Activated CD8-positive, alpha-beta T cell treated with anti-CD3 and anti-CD28 coated beads for 36 hours (primary cell): ENCODE data around the gene FES. TPM values are rescaled to one million over a fixed set of nuclear protein-coding genes. Genes with fewer than 3 reads are reported as not detected.

Source experiments
- ATAC-seq: fragments of 200-7000 bp; cut with Tn5 transposase; one replicate; pipeline ENCODE4 v1.10.0; 2021; ENCODE audit warnings: mild to moderate bottlenecking, moderate library complexity
- CTCF ChIA-PET: fragments of 350-600 bp; sonication (Branson Sonifier 250); formaldehyde crosslinking; loops from one replicate; lab custom pipeline; 2021; ENCODE audit warnings: antibody characterized with exemption; lab: Charles Lee
- POLR2A ChIA-PET: fragments of 350-600 bp; sonication (Branson Sonifier 250); formaldehyde crosslinking; loops from one replicate; lab custom pipeline; 2021; ENCODE audit warnings: antibody characterized with exemption; lab: Charles Lee
- DNase-seq: peaks from one replicate; pipeline ENCODE4 v3.0.0-alpha.2; 2020
- H3K27ac Mint-ChIP-seq: one replicate; pipeline ENCODE4 v1.8.0; 2021; ENCODE audit warnings: mild to moderate bottlenecking, mixed read lengths
- H3K27me3 Mint-ChIP-seq: one replicate; pipeline ENCODE4 v1.8.0; 2021; ENCODE audit warnings: mixed read lengths
- H3K36me3 Mint-ChIP-seq: one replicate; pipeline ENCODE4 v1.8.0; 2021; ENCODE audit warnings: low read depth, mixed read lengths
- H3K4me1 Mint-ChIP-seq: one replicate; pipeline ENCODE4 v1.8.0; 2021; ENCODE audit warnings: low read depth, mixed read lengths
- H3K4me3 Mint-ChIP-seq: one replicate; pipeline ENCODE4 v1.8.0; 2021; ENCODE audit warnings: mild to moderate bottlenecking, moderate library complexity, mixed read lengths
- H3K9me3 Mint-ChIP-seq: one replicate; pipeline ENCODE4 v1.8.0; 2021; ENCODE audit warnings: mixed read lengths
- intact Hi-C: fragments of 100-400 bp; cut with micrococcal nuclease; formaldehyde crosslinking; loops from one replicate; pipeline ENCODE4 v1.10.0; 2022
- total RNA-seq, 2 experiments: library from RNA; stranded (reverse); gene quantifications; one replicate each; pipeline ENCODE4 v1.2.3, GENCODE V29; 2021
- TF ChIP-seq, protein P1 (sequence below): fragments of 200-600 bp; IDR thresholded peaks from one replicate; pipeline ENCODE4 v1.8.0; 2022; ENCODE audit warnings: antibody characterized with exemption, mild to moderate bottlenecking

Gene FES
- total RNA-seq, 2 experiments from 2014 or later: 4.1 to 4.6 TPM

DNA sequence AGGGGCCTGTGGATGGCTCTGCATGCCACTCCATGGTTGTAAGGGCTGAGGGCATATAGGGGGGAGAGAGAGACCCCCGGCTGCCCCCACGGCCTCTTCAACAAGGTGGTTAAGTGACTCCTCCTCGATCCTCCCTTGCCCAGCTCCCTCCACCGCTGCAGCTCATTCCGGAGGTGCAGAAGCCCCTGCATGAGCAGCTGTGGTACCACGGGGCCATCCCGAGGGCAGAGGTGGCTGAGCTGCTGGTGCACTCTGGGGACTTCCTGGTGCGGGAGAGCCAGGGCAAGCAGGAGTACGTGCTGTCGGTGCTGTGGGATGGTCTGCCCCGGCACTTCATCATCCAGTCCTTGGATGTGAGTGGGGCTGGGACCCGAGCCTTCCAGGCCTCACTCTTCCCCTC, 6.5 kb downstream of the FES start:
- TF ChIP-seq, protein P1, sequence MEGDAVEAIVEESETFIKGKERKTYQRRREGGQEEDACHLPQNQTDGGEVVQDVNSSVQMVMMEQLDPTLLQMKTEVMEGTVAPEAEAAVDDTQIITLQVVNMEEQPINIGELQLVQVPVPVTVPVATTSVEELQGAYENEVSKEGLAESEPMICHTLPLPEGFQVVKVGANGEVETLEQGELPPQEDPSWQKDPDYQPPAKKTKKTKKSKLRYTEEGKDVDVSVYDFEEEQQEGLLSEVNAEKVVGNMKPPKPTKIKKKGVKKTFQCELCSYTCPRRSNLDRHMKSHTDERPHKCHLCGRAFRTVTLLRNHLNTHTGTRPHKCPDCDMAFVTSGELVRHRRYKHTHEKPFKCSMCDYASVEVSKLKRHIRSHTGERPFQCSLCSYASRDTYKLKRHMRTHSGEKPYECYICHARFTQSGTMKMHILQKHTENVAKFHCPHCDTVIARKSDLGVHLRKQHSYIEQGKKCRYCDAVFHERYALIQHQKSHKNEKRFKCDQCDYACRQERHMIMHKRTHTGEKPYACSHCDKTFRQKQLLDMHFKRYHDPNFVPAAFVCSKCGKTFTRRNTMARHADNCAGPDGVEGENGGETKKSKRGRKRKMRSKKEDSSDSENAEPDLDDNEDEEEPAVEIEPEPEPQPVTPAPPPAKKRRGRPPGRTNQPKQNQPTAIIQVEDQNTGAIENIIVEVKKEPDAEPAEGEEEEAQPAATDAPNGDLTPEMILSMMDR: no peak
- ChIA-PET POLR2A (no interaction called here), CTCF (interaction anchor here (0.9 kb wide), 1 partner anchor 66 kb away, joined by 3 read pairs; no protein-coding TSS in a partner anchor)
- peaks cover 5% of the 10 kb centered on the region for H3K27me3 Mint-ChIP-seq
- H3K27ac Mint-ChIP-seq: no peak overlapping the region
- DNase-seq (no peak), ATAC-seq (no peak)
- peaks cover 4% of the 10 kb centered on the region for H3K4me1 Mint-ChIP-seq
- no peaks in the 10 kb centered on the region for H3K9me3 Mint-ChIP-seq
- H3K36me3 Mint-ChIP-seq: no peaks in the 10 kb centered on the region
- H3K4me3 Mint-ChIP-seq: no peak overlapping the region
- intact Hi-C loops: no loop called here

DNA sequence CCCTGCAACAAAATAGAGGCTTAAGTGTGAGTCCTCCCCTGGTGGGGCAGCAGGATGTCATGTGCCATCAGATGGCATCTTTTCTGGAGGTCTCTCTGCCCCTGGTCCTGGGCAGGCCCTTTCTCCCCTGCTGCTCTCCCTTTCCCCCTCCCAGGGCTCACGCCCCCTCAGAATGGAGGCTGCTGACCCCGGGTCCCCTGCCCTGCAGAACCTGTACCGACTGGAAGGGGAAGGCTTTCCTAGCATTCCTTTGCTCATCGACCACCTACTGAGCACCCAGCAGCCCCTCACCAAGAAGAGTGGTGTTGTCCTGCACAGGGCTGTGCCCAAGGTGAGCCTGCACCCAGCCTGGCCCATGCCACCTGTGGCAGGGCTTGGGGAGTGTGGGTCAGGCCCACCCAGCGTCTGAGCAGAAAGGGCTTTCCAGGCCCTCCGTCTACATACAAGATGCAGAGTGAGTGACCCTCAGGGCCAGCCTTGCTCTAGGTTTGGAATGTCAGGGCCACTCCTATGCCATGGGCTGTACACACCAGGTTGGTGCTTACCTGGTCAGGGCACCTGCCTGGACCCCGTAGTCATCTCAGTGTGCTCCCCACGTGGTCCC, 7.1 kb downstream of the FES start:
- POLR2A ChIA-PET: no interaction called here
- no peaks in the 10 kb centered on the region for H3K36me3 Mint-ChIP-seq
- intact Hi-C loops: no loop called here
- H3K4me3 Mint-ChIP-seq: no peak overlapping the region
- ATAC-seq: no peak
- peaks cover 5% of the 10 kb centered on the region for H3K27me3 Mint-ChIP-seq
- no peak overlapping the region for H3K27ac Mint-ChIP-seq
- no peak for DNase-seq
- TF ChIP-seq, protein P1: no peak
- no peaks in the 10 kb centered on the region for H3K4me1 Mint-ChIP-seq
- CTCF ChIA-PET: interaction anchor here (0.9 to 16.4 kb wide), 3 partner anchors 11 to 65 kb away, joined by 3 to 255 read pairs (median 12); partner anchors contain the start of genes HDDC3, MAN2A2 and UNC45A
- no peaks in the 10 kb centered on the region for H3K9me3 Mint-ChIP-seq

DNA sequence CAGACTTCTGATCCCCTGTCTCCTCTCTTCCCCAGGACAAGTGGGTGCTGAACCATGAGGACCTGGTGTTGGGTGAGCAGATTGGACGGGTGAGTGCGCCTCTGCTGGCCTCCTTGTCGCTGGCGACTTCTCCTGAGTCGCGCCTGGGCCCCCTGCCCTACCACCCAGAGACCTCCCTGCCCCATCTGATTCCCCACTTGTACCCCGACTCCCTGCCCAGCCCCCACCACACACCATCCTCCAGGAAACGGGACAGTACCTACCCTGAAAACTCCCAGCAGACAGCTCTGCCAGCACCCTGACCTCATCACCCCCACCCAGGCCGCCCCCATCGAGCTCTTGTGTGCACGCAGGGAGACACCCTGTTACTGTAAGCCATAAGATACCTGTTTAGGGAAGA, 7.7 kb downstream of the FES start:
- H3K9me3 Mint-ChIP-seq: no peaks in the 10 kb centered on the region
- intact Hi-C loops: no loop called here
- peaks cover 5% of the 10 kb centered on the region for H3K27me3 Mint-ChIP-seq
- H3K27ac Mint-ChIP-seq: no peak overlapping the region
- TF ChIP-seq, protein P1: no peak
- DNase-seq (no peak), ATAC-seq (no peak)
- no peak overlapping the region for H3K4me3 Mint-ChIP-seq
- no peaks in the 10 kb centered on the region for H3K36me3 Mint-ChIP-seq
- CTCF ChIA-PET: interaction anchor here (0.7 to 16.4 kb wide), 4 partner anchors 11 to 789 kb away, joined by 3 to 255 read pairs (median 8); partner anchors contain the start of genes HDDC3, MAN2A2 and UNC45A
- POLR2A ChIA-PET: no interaction called here
- H3K4me1 Mint-ChIP-seq: no peaks in the 10 kb centered on the region

DNA sequence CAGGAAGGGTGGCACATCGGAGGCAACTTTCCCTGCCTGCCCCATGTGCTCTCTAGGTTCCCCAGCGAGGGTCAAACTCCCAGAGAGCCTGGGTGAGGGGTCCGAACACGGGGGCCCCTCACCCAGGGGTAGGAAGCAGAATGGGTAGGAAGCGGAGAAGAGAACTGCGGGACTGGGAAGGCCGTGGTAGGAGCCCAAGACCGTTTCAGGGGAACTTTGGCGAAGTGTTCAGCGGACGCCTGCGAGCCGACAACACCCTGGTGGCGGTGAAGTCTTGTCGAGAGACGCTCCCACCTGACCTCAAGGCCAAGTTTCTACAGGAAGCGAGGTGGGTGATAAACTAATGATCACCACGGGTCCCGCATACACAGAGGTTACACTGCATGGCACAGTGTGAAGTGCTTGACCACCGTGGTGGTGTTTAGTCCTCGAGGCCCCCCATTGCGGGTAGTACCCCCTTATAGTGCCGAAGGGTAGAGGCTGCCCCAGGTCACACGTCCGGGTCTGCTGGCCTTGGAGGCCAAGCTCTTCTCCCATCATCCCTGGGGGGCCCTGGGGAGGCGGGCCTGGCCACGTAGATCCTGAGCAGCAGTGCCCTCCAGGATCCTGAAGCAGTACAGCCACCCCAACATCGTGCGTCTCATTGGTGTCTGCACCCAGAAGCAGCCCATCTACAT, 8.3 kb downstream of the FES start:
- Mint-ChIP-seq H3K4me1 (no peaks in the 10 kb centered on the region), H3K4me3 (no peak overlapping the region), H3K27ac (no peak overlapping the region), H3K36me3 (no peaks in the 10 kb centered on the region), H3K27me3 (peaks cover 3% of the 10 kb centered on the region), H3K9me3 (no peaks in the 10 kb centered on the region)
- POLR2A ChIA-PET: interaction anchor here (1.2 to 4.5 kb wide), 2 partner anchors 11 to 176 kb away, joined by 5 to 25 read pairs; partner anchors contain the start of genes BLM and MAN2A2
- DNase-seq (no peak), ATAC-seq (no peak)
- intact Hi-C loops: no loop called here
- TF ChIP-seq, protein P1: no peak
- CTCF ChIA-PET: interaction anchor here (0.7 to 16.4 kb wide), 7 partner anchors 10 to 789 kb away, joined by 3 to 255 read pairs (median 3); partner anchors contain the start of genes HDDC3, MAN2A2 and UNC45A
